Activated CD8-positive, alpha-beta memory T cell treated with anti-CD3 and anti-CD28 coated beads, Interleukin-2, amount 50 U/mL, for 1 hour (primary cell): Measurements from ENCODE around the gene ABTB2.
A peak's percentile ranks its signal among the peaks of the same experiment; 100 is the strongest.
"Not testable (repeated sequence)": the region's sequence is repeated elsewhere in the genome, so short reads cannot be mapped to it uniquely, and the experiment has no call there.

ENCODE experiments used
- DNase-seq: peaks from one replicate; pipeline ENCODE4 v3.0.0-alpha.2; 2020; ENCODE audit errors: extremely low read depth

Gene ABTB2

GRCh38 chr11:34239465-34240149, 118.2 kb downstream of the ABTB2 start:
- DNase-seq, result no peak

DNA sequence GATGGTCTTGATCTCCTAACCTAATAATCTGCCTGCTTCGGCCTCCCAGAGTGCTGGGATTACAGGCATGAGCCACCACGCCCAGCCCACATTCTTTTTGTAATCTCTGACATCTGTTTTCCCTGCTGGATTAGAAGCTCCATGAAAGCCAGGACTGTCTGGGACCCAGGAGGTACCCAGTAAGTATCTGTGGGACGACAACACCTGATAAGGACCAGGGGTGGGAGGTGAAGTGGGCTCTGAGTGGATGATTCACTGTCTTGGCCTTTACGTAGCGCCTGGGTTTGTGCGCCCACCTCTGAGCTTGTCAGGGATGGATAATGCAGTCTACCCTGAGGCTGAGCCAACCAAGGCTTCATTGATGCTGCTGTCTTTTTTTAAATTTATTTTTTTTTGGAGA, 118.8 kb downstream of the ABTB2 start:
- no peak for DNase-seq

DNA sequence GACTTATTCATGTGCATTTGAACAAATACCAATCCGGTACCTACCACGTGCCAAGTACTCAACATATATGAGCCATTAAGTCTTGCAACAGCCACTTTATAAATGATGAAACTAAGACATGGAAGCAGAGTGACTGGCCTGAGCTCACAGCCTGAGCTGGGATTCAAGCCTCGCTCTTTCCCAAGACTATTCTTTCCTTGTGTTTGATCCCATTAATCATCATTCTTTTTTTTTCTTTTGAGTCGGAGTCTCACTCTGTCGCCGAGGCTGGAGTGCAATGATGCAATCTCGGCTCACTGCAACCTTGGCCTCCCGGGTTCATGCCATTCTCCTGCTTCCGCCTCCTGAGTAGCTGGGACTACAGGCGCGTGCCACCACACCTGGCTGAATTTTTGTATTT, 119.3 kb downstream of the ABTB2 start:
- no peak for DNase-seq

- DNase-seq, result no peak
Observed at GRCh38 chr11:34236572-34236971, 121.2 kb downstream of the ABTB2 start.

- DNase-seq, result no peak
Observed at GRCh38 chr11:34235591-34236071, 122.2 kb downstream of the ABTB2 start.

DNA sequence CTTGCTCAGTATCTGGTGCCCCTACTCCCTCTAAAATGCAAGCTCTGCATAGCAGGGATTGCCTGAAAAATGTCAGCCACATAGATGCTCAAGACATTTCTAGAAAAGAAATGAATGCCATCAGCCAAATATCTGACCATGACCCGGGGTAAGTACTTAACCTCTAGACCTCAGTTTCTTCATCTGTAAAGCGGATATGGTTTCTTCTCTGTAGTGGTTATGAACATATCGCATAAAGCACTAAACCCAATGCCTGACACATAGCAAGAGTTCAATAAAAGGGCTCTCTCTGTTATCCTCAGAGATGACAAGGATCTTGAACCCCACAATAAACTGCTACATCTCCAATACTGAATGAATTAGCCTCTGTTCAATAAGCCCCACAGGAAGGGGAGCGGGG, 122.6 kb downstream of the ABTB2 start:
- DNase-seq, result no peak

- peak; percentile 56 for DNase-seq
Observed at GRCh38 chr11:34234086-34234740, 123.6 kb downstream of the ABTB2 start.

DNA sequence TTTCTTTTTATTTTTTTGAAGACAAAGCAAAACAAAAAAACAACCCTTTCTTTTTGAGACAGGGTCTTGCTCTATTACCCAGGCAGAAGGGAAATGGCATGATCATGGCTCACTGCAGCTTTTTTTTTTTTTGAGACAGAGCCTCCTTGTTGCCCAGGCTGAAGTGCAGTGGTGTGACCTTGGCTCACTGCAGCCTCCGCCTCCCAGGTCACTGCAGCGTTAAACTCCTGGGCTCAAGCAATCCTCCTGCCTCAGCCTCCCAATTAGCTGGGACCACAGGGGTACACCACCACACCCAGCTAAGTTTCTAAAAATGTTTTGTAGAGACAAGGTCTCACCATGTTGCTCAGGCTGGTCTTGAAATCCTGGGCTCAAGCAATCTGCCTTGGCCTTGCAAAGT, 124.6 kb downstream of the ABTB2 start:
- no peak for DNase-seq

DNA sequence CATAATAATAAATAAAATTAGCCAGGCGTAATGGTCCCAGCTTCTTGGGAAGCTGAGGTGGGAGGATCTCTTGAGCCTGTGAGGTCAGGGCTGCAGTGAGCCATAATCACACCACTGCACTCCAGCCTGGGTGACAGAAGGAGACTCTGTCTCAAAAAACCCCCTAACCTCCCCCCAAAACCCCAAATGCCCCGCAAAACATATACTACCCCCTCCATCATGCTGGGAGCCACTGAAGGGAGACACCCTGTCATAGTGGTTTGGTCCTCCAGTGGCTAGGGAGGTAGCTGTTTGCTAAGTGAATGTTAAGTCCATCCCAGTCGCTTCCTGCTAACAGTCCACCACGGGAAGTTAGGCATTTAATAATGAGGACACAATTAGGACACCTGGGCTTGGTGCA, 125.0 kb downstream of the ABTB2 start:
- no peak for DNase-seq

GRCh38 chr11:34226210-34226609, 131.6 kb downstream of the ABTB2 start:
- DNase-seq, result no peak

DNA sequence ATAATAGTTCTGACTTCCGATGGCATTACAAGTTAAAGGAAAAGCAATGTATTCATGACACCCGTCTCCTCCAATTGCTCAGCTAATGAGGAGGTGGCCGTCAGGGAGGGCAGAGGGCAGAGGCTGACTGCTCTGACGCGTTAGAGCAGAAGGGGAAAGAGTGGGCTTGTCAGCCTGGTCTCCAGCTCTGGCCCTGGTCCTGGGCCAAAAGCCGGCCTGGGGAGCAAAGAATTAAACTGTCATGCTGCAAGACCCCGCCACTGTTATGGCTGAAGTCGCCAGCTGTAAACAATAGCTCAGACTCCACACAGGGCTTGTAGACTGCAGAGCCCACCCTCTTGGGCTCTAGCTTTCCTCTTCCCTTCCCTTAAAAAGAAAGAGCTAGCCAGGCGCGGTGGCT, 132.7 kb downstream of the ABTB2 start:
- no peak for DNase-seq

DNA sequence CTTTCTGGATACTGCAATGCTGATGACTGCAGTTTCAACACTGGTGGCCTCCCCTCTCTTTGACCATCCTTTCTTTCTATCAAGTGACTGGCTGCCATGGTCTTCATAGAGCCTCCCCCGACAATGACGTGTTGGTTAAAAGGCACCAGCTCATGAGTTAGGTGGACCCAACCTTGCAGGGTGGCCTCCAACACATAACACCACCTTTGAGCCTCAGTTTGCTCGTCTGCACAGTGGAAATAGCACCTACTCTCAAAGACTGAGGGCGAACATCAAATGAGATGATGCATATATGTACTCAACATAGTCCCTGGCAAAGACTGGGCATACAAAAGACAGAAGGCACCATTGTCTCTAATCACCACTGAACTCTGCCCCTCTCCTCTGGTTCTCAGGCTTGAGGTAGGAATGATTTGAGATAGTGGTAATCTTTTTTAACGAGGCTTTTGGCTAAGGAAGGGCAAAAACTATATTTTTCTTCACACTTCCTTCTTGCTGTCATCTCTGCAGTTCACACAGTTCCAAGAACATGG, 133.3 kb downstream of the ABTB2 start:
- no peak for DNase-seq

- DNase-seq, result no peak
Observed at GRCh38 chr11:34223907-34224306, 133.9 kb downstream of the ABTB2 start.

DNA sequence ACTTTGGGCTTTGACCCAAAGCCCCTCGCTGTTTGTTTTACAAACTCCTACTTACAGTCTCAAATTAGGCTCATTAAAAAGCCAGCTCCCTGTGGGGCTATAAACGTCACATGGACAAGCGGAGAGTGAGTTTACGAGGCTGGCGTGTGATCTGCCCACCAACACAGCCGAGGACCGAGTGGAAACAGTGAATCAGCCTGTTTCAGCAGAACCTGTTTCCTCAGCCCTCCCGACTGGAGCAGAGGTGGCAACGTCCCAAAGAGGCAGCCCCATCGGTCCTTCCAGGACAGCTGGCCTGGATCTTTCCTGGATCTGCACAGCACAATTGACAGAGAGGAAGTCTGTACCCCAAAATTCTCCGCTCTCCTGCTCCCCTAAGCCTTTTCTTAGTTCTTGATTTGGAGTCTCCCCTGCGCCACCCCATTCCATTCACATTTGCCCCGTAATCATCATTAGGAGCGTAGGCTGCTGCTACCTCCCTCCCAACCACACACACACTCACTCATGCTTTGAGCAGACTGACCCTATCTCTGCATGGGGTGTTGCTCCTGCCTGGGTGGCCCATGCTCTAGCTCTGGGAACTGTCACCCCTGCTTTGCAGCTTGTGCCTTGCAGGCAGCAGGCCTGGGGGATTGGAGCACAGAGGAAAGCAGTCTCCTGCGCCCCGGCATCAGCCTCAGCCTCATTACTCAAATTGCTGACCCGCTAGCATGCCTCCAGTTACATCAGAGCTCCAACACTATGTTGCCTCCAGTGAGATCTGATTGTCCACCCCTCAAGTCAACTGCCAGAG, 134.6 kb downstream of the ABTB2 start:
- DNase-seq, result no peak

GRCh38 chr11:34222030-34222429, 135.8 kb downstream of the ABTB2 start:
- no peak for DNase-seq

DNA sequence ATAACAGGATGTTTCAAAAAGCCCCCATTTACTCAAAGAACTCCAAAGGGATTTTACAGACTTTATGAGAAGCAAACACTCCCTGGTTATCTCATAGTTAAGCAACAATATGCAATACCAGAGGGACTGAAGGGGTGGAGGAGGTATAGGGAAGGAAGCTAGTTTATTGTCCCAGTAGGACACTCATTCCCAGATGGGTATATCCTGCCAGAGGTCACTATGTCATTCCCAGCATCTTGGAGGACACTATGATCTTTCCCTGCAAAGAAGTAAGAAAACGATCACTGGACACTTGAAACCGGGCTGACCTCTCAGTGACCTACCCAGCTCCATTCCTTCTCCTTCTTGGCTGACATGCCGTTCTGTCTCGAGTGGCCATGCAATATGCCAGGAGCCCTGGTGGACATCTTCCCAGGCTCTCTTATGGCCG, 137.9 kb downstream of the ABTB2 start:
- no peak for DNase-seq

DNA sequence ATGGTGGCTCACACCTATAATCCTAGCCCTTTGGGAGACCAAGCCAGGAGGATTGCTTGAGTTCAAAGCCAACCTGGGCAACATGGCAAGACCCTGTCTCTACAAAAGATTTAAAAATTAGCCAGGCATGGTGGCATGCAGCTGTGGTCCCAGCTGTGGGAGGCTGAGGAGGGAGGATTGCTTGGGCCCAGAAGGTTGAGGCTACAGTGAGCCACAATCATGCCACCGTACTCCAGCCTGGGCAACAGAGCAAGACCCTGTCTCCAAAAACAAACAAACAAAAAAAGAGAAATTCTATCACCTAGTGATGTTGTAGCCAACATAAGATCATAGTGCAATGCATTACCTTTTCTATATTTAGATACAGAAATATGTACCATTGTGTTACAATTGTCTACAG, 138.5 kb downstream of the ABTB2 start:
- DNase-seq, result no peak

GRCh38 chr11:34218756-34219155, 139.1 kb downstream of the ABTB2 start:
- not testable (repeated sequence) for DNase-seq

- DNase-seq, result no peak
Observed at GRCh38 chr11:34218067-34218466, 139.7 kb downstream of the ABTB2 start.

DNA sequence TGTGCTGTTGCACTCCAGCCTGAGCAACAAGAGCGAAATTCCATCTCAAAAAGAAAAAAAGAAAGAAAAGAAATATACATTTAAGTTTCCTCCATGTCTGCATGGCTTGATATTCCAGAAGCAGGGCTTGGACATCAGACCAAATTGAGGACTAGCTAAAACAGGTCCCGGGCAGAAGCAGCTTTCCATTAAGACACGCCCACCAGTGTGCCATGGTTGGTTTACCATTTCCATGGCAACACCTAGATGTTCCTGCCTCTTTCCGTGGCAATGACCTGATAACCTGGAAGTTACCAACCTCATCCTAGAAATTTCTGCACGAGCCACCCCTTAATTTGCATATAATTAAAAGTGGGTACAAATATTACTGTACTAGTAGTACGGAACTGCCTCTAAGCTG, 141.1 kb downstream of the ABTB2 start:
- DNase-seq, result no peak

DNA sequence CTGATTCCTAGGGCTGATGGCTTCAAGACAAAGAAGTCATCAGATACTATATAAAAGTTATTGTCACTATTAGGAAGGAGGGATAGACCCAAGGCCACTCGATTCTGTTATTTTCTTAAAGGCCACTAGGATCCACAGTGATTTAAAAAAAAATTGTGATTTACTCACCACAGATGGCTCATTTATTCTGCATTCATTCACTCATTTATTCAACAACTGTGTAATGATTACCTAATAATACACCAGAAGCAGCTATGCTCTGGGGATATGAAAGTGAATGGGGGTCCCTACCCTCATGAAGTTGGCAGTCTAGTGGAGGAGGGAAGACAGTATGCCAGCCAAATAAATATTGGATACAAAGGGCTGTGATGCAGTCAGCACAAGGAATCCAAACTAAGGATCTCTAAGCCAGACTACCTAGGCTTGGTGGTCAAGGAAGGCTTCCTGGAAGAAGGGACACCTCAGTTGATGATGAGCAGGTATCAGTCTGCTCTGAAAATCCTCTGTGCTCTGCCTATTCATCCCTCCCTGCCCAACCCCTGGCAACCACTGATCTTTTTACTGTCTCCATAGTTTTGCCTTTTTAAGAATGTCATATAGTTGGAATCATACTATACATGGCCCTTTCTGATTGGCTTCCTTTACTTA, 141.9 kb downstream of the ABTB2 start:
- no peak for DNase-seq
